ENCODE data around the gene PKD1L1.

- TF ChIP-seq, protein P1, sequence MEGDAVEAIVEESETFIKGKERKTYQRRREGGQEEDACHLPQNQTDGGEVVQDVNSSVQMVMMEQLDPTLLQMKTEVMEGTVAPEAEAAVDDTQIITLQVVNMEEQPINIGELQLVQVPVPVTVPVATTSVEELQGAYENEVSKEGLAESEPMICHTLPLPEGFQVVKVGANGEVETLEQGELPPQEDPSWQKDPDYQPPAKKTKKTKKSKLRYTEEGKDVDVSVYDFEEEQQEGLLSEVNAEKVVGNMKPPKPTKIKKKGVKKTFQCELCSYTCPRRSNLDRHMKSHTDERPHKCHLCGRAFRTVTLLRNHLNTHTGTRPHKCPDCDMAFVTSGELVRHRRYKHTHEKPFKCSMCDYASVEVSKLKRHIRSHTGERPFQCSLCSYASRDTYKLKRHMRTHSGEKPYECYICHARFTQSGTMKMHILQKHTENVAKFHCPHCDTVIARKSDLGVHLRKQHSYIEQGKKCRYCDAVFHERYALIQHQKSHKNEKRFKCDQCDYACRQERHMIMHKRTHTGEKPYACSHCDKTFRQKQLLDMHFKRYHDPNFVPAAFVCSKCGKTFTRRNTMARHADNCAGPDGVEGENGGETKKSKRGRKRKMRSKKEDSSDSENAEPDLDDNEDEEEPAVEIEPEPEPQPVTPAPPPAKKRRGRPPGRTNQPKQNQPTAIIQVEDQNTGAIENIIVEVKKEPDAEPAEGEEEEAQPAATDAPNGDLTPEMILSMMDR (IDR thresholded peaks at IDR 0.05), result no peak
- no peak for TF ChIP-seq POLR2AphosphoS5 (IDR thresholded peaks at IDR 0.05)
Observed at GRCh38 chr7:47973739-47974138, 25.5 kb upstream of the PKD1L1 start.

Measured in suprapubic skin (tissue), 3 donors.